SK-N-SH treated with all-trans-retinoic acid at 6 μM for 48 hours (cell line): Measurements from ENCODE around the gene SORCS2.

Experiments used
- CSDC2 ChIP-seq: fragments of 250-450 bp; sonication (Bioruptor Pico); IDR thresholded peaks from 2 replicates; pipeline ENCODE4 v1.5.0; 2020; ENCODE audit warnings: mild to moderate bottlenecking, moderate library complexity
- ZC3H10 ChIP-seq: fragments of 250-450 bp; sonication (Bioruptor Pico); IDR thresholded peaks from 2 replicates; pipeline ENCODE4 v1.5.1; 2021; ENCODE audit warnings: mild to moderate bottlenecking, moderate library complexity
- ZNF565 ChIP-seq: fragments of 450-650 bp; formaldehyde crosslinking; conservative IDR thresholded peaks from 2 replicates; pipeline ENCODE4 v1.5.0; 2020; ENCODE audit warnings: low read depth, mild to moderate bottlenecking, moderate library complexity

DNA sequence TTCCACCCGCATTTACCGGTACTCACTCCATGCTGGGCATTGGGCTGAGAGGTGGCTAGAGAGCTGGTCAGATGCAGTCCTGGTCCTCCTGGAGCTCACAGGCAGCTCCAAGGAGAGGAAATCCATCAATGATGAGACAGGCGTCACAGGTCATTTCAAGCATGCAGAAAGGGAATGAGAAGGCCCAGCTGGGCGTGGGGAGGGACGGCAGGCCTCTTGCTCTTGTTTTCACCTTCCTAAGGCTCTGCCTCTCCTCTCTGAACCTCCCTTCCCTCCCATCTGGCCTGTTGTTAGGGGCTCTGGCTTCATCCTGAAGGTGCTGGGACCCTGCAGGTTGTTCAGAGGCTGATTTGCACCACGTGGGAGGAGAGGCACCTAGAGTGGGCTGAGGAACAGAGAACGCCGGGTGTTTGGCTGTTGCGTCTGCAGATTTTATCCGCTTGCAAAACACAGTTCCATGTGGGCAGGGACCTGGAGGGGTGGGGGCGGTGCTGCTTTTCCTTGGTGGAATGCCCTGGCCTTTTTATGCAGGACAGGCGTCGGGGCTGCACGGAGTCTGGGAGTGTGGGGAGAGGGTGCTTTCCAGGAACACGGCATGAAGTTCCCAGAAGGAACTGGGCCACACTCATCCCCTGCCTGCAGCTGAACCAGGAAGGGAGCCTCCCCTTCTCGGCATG, 323.9 kb downstream of the SORCS2 start:
- TF ChIP-seq ZNF565 (CRISPR knock-in tag) (no peak), ZC3H10 (no peak), CSDC2 (no peak)
